ENCODE measurements around the gene EEFSEC.

The EEFSEC gene

DNA sequence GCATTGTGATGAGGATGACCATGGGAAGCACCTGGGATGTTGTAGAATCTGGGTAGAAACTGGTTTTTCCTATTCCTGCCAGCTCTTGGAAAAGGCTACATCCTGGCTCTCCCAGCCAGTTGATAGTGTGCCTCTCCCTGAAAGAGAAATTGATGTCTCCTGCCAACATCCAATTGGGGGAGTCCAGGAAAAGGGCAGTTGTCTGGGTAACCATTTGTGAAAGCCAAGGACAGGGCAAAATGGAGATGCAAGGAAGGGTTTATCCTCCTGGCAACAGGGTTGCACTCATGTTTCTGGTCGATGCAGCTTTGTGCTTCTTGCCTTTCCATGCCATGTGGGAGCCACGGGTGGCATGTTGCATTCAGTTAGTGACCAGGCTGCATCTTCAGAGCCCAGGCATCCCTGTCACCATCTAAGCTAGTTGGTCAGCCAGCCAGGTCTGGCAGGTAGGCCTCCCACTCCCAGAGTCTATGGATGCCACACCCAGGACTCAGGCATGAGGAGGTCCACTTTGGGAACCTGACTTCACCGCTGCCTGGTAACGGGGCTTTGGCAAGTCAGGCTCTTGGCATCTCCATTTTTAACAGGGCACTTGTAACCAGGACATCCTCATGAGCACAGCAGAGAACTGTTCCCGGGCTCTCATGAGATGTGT, 159.9 kb downstream of the EEFSEC start:
- no peak overlapping the region for H3K4me3 ChIP-seq (ENCODE audit: control insufficient read depth, low read depth, low read length)

GRCh38 chr3:128313935-128314334, 160.7 kb downstream of the EEFSEC start:
- no peak overlapping the region for H3K4me3 ChIP-seq (ENCODE audit: control insufficient read depth, low read depth, low read length)
- no peak for TF ChIP-seq CTCF (IDR thresholded peaks at IDR 0.05; ENCODE audit: control insufficient read depth, insufficient read depth, low read depth, low read length, missing control alignments)
- DNase-seq (ENCODE audit: low read depth), result no peak

More for the DNA sequence above, 159.9 kb downstream of the EEFSEC start:
- no peak for DNase-seq (ENCODE audit: low read depth)
- no peak for TF ChIP-seq CTCF (IDR thresholded peaks at IDR 0.05; ENCODE audit: control insufficient read depth, insufficient read depth, low read depth, low read length, missing control alignments)

- no peak overlapping the region for H3K4me3 ChIP-seq (ENCODE audit: control insufficient read depth, low read depth, low read length)
- DNase-seq (ENCODE audit: low read depth), result no peak
- no peak for TF ChIP-seq CTCF (IDR thresholded peaks at IDR 0.05; ENCODE audit: control insufficient read depth, insufficient read depth, low read depth, low read length, missing control alignments)
These were observed 162.0 kb downstream of the EEFSEC start for GRCh38 chr3:128315313-128315712.

GRCh38 chr3:128316481-128316891, 163.2 kb downstream of the EEFSEC start:
- H3K4me3 ChIP-seq (ENCODE audit: control insufficient read depth, low read depth, low read length), result no peak overlapping the region
- no peak for DNase-seq (ENCODE audit: low read depth)
- no peak for TF ChIP-seq CTCF (IDR thresholded peaks at IDR 0.05; ENCODE audit: control insufficient read depth, insufficient read depth, low read depth, low read length, missing control alignments)

DNA sequence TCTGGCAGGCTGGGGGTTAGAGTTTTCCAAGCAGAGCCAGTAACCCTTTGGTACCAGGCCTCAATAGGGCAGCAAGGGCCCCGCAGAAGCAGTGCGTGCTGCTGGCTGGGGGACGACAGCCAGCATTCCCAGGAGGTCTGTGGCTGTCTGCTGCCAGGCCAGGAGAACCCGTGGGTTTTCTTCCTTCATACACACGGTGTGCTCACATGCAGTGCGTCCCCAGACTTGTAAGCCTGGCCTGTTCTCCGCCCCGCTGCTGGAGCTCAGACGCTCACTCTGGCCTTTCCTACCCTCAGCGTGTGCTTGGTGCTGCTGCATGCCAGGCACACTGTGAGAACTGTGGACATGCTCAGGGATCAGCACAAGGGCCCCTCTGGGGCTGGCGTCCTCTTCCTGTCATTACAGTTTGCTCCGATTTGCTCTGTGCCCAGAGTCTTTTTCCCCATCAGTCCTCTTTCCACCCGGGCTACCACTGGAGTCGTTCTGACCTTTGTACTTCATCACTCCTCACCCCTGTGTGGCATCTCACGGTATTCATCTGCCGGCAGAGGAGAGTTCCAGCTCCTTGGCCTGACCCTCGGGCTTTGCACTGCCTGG, 163.9 kb downstream of the EEFSEC start:
- no peak overlapping the region for H3K4me3 ChIP-seq (ENCODE audit: control insufficient read depth, low read depth, low read length)
- DNase-seq (ENCODE audit: low read depth), result no peak
- TF ChIP-seq CTCF (IDR thresholded peaks at IDR 0.05; ENCODE audit: control insufficient read depth, insufficient read depth, low read depth, low read length, missing control alignments), result no peak

- TF ChIP-seq CTCF (IDR thresholded peaks at IDR 0.05; ENCODE audit: control insufficient read depth, insufficient read depth, low read depth, low read length, missing control alignments), result no peak
- no peak for DNase-seq (ENCODE audit: low read depth)
These were observed 164.5 kb downstream of the EEFSEC start for GRCh38 chr3:128317698-128318231.

More at GRCh38 chr3:128317698-128318231, 164.5 kb downstream of the EEFSEC start:
- no peak overlapping the region for H3K4me3 ChIP-seq (ENCODE audit: control insufficient read depth, low read depth, low read length)

Measured in AG09309 (cell line).